Fibroblast of pulmonary artery (primary cell): ENCODE results near the gene FYB1.
A peak's percentile ranks its signal among the peaks of the same experiment; 100 is the strongest.
"Not testable (repeated sequence)": the region's sequence is repeated elsewhere in the genome, so short reads cannot be mapped to it uniquely, and the experiment has no call there.

Experiments
- DNase-seq: peaks from one replicate; pipeline ENCODE4 v3.0.0-alpha.2; 2010; ENCODE audit warnings: low read depth
- H3K4me3 ChIP-seq: replicated peaks from 2 replicates; pipeline ENCODE4 v1.5.1; 2011; ENCODE audit warnings: low read depth, mild to moderate bottlenecking, control low read depth, low read length, moderate library complexity
- CTCF ChIP-seq: IDR thresholded peaks from 2 replicates; pipeline ENCODE4 v1.5.1; 2011; ENCODE audit warnings: mild to moderate bottlenecking, control low read depth, low read length, inconsistent platforms; ENCODE audit errors: missing control alignments

Gene FYB1

DNA sequence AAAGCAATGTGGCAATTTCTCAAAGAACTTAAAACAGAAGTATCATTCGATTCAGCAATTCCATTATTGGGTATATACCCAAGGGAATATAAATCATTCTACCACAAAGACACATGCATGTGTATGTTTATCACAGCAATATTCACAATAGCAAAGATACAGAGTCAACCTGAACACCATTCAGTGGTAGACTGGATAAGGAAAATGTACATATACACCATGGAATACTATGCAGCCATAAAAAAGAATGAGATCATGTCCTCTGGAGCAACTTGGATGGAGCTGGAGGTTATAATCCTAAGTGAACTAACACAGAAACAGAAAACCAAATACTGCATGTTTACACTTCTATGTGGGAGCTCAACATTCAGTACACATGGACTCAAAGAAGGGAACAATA, 21.4 kb upstream of the FYB1 start:
- no peak for DNase-seq
- H3K4me3 ChIP-seq, result no peak overlapping the region
- TF ChIP-seq CTCF, result no peak

GRCh38 chr5:39238366-39239105, 19.2 kb upstream of the FYB1 start:
- TF ChIP-seq CTCF, result no peak
- no peak for DNase-seq
- H3K4me3 ChIP-seq, result no peak overlapping the region

GRCh38 chr5:39236718-39237117, 17.4 kb upstream of the FYB1 start:
- no peak for TF ChIP-seq CTCF
- DNase-seq, result no peak
- H3K4me3 ChIP-seq, result no peak overlapping the region

DNA sequence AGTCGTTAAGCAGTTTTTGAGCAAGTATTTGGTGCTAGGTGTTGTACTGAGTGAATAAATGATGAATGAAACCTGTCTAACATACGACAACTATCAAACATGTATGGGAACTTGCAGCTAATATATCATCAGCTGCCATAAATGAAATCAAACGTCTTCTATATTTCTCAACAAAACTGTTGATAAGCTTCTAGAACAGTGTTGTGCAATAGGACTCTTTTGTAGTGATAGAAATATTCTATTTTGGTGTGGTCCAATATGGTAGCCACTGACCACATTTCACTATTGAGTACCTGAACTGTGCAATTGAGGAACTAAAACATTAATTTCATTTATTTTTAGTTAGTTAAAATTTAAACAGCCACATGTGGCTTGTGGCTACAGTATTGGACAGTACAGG, 16.3 kb upstream of the FYB1 start:
- TF ChIP-seq CTCF, result no peak
- no peak for DNase-seq
- H3K4me3 ChIP-seq, result no peak overlapping the region

DNA sequence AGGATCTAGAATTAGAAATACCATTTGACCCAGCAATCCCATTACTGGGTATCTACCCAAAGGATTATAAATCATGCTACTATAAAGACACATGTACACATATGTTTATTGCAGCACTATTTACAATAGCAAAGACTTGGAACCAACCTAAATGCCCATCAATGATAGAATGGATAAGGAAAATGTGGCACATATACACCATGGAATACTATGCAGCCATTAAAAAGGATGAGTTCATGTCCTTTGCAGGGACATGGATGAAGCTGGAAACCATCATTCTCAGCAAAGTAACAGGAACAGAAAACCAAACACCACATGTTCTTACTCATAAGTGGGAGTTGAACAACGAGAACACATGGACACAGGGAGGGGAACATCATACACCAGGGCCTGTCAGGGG, 15.1 kb upstream of the FYB1 start:
- H3K4me3 ChIP-seq, DNase-seq: not testable (repeated sequence)

DNA sequence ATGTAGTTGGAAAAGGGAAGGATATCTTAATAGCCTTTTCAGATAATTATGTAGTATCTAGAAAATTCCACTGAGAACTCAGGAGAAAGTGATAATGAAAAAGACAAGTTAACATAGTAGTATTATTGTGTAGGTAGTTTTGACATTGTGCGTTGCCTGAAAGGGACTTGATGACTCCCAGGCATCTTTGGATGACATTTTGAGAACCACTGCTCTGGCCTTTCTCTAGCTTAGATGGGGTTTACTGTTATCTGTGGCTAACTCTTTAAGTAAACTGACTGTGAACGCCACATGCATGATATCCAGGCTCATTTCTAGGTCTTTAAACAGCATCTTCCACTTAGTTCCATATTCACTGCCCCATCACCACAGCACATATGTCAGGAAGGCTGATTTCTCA, 14.4 kb upstream of the FYB1 start:
- no peak overlapping the region for H3K4me3 ChIP-seq
- no peak for DNase-seq
- TF ChIP-seq CTCF, result no peak

DNA sequence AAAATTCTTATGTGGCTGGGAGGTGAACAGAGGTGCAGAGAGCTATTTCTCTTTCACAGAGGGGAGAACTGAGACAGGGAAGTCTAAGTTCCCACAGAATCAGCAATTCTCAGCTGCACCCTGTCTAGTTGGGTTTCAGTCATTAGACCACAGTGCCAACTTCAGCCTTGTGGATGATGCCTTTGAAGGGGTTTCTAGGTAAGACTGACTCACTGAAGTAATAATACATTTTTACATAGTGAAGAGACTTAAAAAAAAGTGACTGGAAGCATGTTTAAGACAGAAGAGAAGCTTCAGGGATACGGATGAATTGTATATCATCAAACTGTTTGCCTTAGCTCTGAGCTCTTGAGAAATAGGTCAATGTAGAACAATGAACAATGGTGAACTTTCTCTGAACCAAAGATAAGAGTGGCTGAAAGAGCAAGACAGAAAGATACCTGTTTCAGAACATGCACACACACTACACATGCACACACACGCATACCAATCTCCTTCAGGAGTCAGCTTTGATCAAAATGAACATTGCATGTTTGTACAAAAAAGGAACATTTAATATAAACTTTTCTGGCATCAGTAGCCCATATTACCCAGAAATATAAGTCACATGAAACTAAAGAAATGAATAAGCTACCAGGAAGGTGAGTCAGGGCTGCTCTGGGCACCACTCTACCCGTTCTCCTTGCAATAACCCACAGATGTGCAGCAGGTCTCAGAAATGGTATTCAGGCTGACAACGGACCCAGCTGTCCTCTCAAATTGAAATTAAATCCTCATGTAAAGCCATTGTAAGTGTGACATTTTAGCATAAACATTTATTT, 12.6 kb upstream of the FYB1 start:
- DNase-seq, result peak; percentile 75
- TF ChIP-seq CTCF, result no peak
- H3K4me3 ChIP-seq, result no peak overlapping the region
